ENCODE data around the gene ITGB1BP1. TPM values are rescaled to one million over a fixed set of nuclear protein-coding genes. Genes with fewer than 3 reads are reported as not detected.

Gene ITGB1BP1
- total RNA-seq, 4 donors from 2014 or later: 159 to 345 (median 224) TPM

- TF ChIP-seq CTCF (IDR thresholded peaks at IDR 0.05; ENCODE audit: low read depth): no peak
These were observed 39.8 kb upstream of the ITGB1BP1 start for GRCh38 chr2:9462886-9463697.

DNA sequence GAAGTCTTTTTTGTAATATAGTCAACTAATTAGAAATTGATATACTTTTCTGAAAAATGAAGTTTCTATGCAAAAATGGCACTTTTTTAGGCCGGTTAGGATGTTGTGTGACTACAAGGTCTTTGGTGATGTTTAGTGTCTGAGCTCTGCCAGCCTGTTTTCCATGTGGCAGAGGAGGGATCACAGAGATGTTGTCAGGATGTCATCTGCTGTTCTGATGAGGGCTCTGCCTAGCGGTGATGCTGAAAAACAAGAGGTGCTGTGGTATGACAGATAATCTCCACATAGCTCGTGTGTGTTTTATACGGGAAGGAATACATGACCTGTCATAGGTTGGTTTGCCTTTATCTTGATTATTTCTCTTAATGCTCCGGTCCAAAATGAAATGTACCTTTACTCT is 39.0 kb upstream of the ITGB1BP1 start:
- no peak for TF ChIP-seq CTCF (IDR thresholded peaks at IDR 0.05; ENCODE audit: low read depth)

DNA sequence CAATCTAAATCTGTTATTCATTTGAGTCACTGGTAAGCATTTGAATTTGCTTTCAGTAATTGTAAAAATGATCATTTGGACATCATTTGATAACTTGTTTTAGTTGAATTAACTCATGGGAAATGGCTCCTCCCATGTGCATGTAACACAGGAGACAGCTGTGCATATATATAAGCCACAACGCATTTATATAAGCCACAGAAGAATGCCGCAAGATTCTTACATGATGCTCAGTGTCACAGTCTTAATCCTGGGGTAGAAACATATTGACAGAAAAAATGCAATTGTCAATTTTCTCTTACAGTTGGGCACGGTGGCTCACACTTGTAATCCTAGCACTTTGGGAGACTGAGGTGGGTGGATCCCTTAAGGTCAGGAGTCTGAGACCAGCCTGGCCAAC is 37.8 kb upstream of the ITGB1BP1 start:
- TF ChIP-seq CTCF (IDR thresholded peaks at IDR 0.05; ENCODE audit: low read depth): no peak

DNA sequence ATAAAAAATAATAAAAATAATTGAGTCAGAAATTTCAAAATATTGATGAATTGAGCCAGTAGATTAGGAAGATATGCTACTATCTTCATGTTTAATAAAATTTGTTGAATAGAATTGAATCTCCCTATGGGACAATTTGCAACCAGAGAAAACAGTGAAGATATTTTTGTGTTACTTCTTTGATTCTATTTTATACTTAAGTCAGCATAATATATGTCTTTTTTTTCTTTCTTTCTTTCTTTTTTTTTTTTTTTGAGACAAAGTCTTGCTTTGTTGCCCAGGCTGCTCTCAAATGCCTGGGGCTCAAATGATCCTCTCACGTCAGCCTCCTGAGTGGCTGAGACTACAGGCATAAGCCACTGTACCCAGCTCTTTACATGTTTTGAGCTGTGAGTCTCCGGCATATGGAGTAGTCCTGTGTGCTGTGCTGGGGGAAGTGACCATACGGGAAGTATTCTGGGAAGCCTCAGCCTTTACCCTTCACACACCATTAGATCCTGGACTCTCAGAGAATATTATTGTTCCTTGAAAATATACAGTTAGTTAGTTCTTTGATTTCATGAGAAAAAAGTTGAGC is 37.2 kb upstream of the ITGB1BP1 start:
- no peak for TF ChIP-seq CTCF (IDR thresholded peaks at IDR 0.05; ENCODE audit: low read depth)

- TF ChIP-seq CTCF (IDR thresholded peaks at IDR 0.05; ENCODE audit: low read depth): no peak
These were observed 27.9 kb upstream of the ITGB1BP1 start for GRCh38 chr2:9451231-9451630.

- TF ChIP-seq CTCF (IDR thresholded peaks at IDR 0.05; ENCODE audit: low read depth): no peak
These were observed 21.8 kb upstream of the ITGB1BP1 start for GRCh38 chr2:9445089-9445488.

- no peak for TF ChIP-seq CTCF (IDR thresholded peaks at IDR 0.05; ENCODE audit: low read depth)
These were observed 20.2 kb upstream of the ITGB1BP1 start for GRCh38 chr2:9443526-9443925.
